Gastroesophageal sphincter (tissue), 3 donors: Measurements from ENCODE around the gene MMP28.

Source experiments
- CTCF ChIP-seq, 4 experiments: fragments of 200-600 bp in 2 of 4; fragments of 450-650 bp in 2 of 4; sonication (generic) in 1 of 4; IDR thresholded peaks; one replicate each; pipeline ENCODE4 v1.5.1; 2017 to 2019; ENCODE audit warnings: antibody characterized with exemption in 4 of 4, mild to moderate bottlenecking in 2 of 4, moderate library complexity in 2 of 4
- EP300 ChIP-seq: sonication (generic); formaldehyde crosslinking; IDR thresholded peaks from one replicate; pipeline ENCODE4 v1.6.1; 2017; ENCODE audit warnings: antibody characterized with exemption, mild to moderate bottlenecking
- POLR2A ChIP-seq, 2 donors: fragments of 450-650 bp; IDR thresholded peaks; one replicate each; pipeline ENCODE4 v1.6.1; 2017; ENCODE audit warnings: antibody characterized with exemption in 2 of 2, mild to moderate bottlenecking in 2 of 2, moderate library complexity in 1 of 2
- POLR2AphosphoS5 ChIP-seq: sonication (generic); formaldehyde crosslinking; IDR thresholded peaks from one replicate; pipeline ENCODE4 v1.6.1; 2017; ENCODE audit warnings: antibody characterized with exemption

GRCh38 chr17:35780950-35781349 lies 14.5 kb downstream of the MMP28 start:
- no peak for TF ChIP-seq POLR2A (IDR thresholded peaks at IDR 0.05)
- no peak for TF ChIP-seq CTCF (IDR thresholded peaks at IDR 0.05)
- TF ChIP-seq POLR2AphosphoS5 = no peak
- no peak for TF ChIP-seq EP300
